Testis (tissue), 3 donors: ENCODE results near the gene ATXN7L1. TPM values are rescaled to one million over a fixed set of nuclear protein-coding genes. Genes with fewer than 3 reads are reported as not detected.

Experiments
- DNase-seq: peaks from one replicate; pipeline ENCODE4 v3.0.0-alpha.2; 2019
- H3K27ac ChIP-seq, 2 donors: fragments of 200-600 bp; sonication (generic); one replicate each; pipeline ENCODE4 v1.5.1; 2019
- H3K27me3 ChIP-seq: fragments of 200-600 bp; sonication (generic); one replicate; pipeline ENCODE4 v1.5.1; 2019
- H3K36me3 ChIP-seq: fragments of 200-600 bp; sonication (generic); one replicate; pipeline ENCODE4 v1.5.1; 2017; ENCODE audit warnings: low read depth; ENCODE audit errors: missing control alignments
- H3K4me1 ChIP-seq: fragments of 200-600 bp; sonication (generic); one replicate; pipeline ENCODE4 v1.5.1; 2019
- H3K4me3 ChIP-seq, 2 donors: fragments of 200-600 bp; sonication (generic); one replicate each; pipeline ENCODE4 v1.5.1; 2017 to 2019
- H3K9me3 ChIP-seq: fragments of 200-600 bp; sonication (generic); one replicate; pipeline ENCODE4 v1.5.1; 2017
- CTCF ChIP-seq, 3 experiments: fragments of 450-650 bp in 2 of 3; fragments of 200-600 bp in 1 of 3; sonication (generic) in 1 of 3; IDR thresholded peaks; one replicate each; pipeline ENCODE4 v1.5.1; 2016 to 2019; ENCODE audit warnings: antibody characterized with exemption in 3 of 3, mild to moderate bottlenecking in 2 of 3, moderate library complexity in 1 of 3
- POLR2A ChIP-seq: fragments of 450-650 bp; IDR thresholded peaks from one replicate; pipeline ENCODE4 v1.6.1; 2017; ENCODE audit warnings: antibody characterized with exemption, mild to moderate bottlenecking, moderate library complexity
- WGBS, 2 donors: methylation state at CpG; one replicate each; pipeline ENCODE4 v1.1.5; 2018; 5-methylcytosine and 5-hydroxymethylcytosine counted together
- intact Hi-C: fragments of 100-400 bp; cut with DNase I; formaldehyde crosslinking; loops from one replicate; pipeline ENCODE4 v1.15.1; 2023; ENCODE audit warnings: low total_unique reads
- polyA plus RNA-seq: library from polyadenylated mRNA; stranded (reverse); fragments of 350-450 nt; fragmentation: Illumina TruSeq; extraction: RNeasy Lipid Tissue Mini Kit (QIAGEN cat#74804); gene quantifications from one replicate; pipeline ENCODE4 v1.2.3, GENCODE V29; 2014; ENCODE audit warnings: low read depth, low replicate concordance; ENCODE audit not compliant: insufficient read depth
- total RNA-seq, 2 donors: library from RNA; depleted of rRNA; stranded (reverse); fragments of >200 nt; gene quantifications; one replicate each; pipeline ENCODE4 v1.2.3, GENCODE V29; 2016

Gene ATXN7L1
- total and polyA plus RNA-seq, 3 donors from 2014 or later: 35.7 to 61.7 (median 35.9) TPM

GRCh38 chr7:105880571-105881330 lies 4.4 kb upstream of the ATXN7L1 start:
- Histone ChIP-seq H3K9me3 (no peaks in the 10 kb centered on the region), H3K36me3 (no peaks in the 10 kb centered on the region), H3K4me3 (no peak overlapping the region), H3K27ac (no peak overlapping the region), H3K4me1 (peaks cover 7% of the 10 kb centered on the region), H3K27me3 (no peaks in the 10 kb centered on the region)
- TF ChIP-seq CTCF (IDR thresholded peaks at IDR 0.05) (no peak), POLR2A (no peak)
- 79 to 85% methylated on average over 6 of the region's 6 CpGs for WGBS, 2 donors
- intact Hi-C loops: no loop called here
- DNase-seq: no peak

GRCh38 chr7:105879782-105880181 lies 3.4 kb upstream of the ATXN7L1 start:
- DNase-seq: no peak
- Histone ChIP-seq H3K4me1 (peaks cover 7% of the 10 kb centered on the region), H3K27me3 (no peaks in the 10 kb centered on the region), H3K4me3 (no peak overlapping the region), H3K36me3 (no peaks in the 10 kb centered on the region), H3K9me3 (no peaks in the 10 kb centered on the region), H3K27ac (no peak overlapping the region)
- TF ChIP-seq CTCF (IDR thresholded peaks at IDR 0.05) (no peak), POLR2A (no peak)
- WGBS, 2 donors: 95 to 96% methylated on average over 2 of the region's 2 CpGs
- intact Hi-C loops: no loop called here

GRCh38 chr7:105878746-105879605 lies 2.6 kb upstream of the ATXN7L1 start:
- 95 to 96% methylated on average over 2 of the region's 2 CpGs for WGBS, 2 donors
- peaks cover 7% of the 10 kb centered on the region for H3K4me1 ChIP-seq
- intact Hi-C loops: no loop called here
- DNase-seq: no peak
- no peak overlapping the region for H3K27ac ChIP-seq
- TF ChIP-seq CTCF (IDR thresholded peaks at IDR 0.05): no peak
- H3K4me3 ChIP-seq: no peak overlapping the region
- no peaks in the 10 kb centered on the region for H3K36me3 ChIP-seq
- no peaks in the 10 kb centered on the region for H3K9me3 ChIP-seq
- H3K27me3 ChIP-seq: no peaks in the 10 kb centered on the region

- no peak for TF ChIP-seq POLR2A
- TF ChIP-seq CTCF (IDR thresholded peaks at IDR 0.05): no peak
- Histone ChIP-seq H3K4me3 (peak overlapping the region in 1 of 2 donors; percentile 70), H3K27ac (peak overlapping the region in 1 of 2 donors; percentile 45), H3K4me1 (peaks cover 7% of the 10 kb centered on the region), H3K36me3 (no peaks in the 10 kb centered on the region), H3K9me3 (no peaks in the 10 kb centered on the region), H3K27me3 (no peaks in the 10 kb centered on the region)
- intact Hi-C loops: no loop called here
- DNase-seq: no peak
- WGBS, 2 donors: 55 to 76% methylated on average over 10 of the region's 10 CpGs
Measured at GRCh38 chr7:105877736-105878135, 1.3 kb upstream of the ATXN7L1 start.
